H1 (cell line): Measurements from ENCODE around the gene NR3C2. TPM values are rescaled to one million over a fixed set of nuclear protein-coding genes. Genes with fewer than 3 reads are reported as not detected.

Experiments used
- CTCF ChIA-PET: fragments of 300-600 bp; sonication (Branson Sonifier 250); formaldehyde crosslinking; loops from one replicate; lab custom pipeline; 2021; ENCODE audit not compliant: partially characterized antibody; lab: Charles Lee
- POLR2A ChIA-PET: fragments of 300-600 bp; sonication (Branson Sonifier 250); formaldehyde crosslinking; loops from one replicate; lab custom pipeline; 2021; ENCODE audit warnings: inconsistent platforms; ENCODE audit not compliant: partially characterized antibody; lab: Charles Lee
- DNase-seq, 2 experiments: peaks; one replicate each; pipeline versions ENCODE4 v3.0.0 to v3.0.0-alpha.2; 2010 to 2022; ENCODE audit warnings: low spot score in 2 of 2, low read depth in 1 of 2, mixed read lengths in 1 of 2
- FAIRE-seq: peaks from 2 replicates; lab custom pipeline; 2011; peaks lifted over from hg19 to GRCh38; lab: Jason Lieb, UNC
- H2AFZ ChIP-seq: 2 replicates; pipeline ENCODE4 v1.8.1; 2012; ENCODE audit warnings: low read length, inconsistent platforms
- H2AK5ac ChIP-seq: 2 replicates; pipeline ENCODE4 v1.6.1; 2013; ENCODE audit warnings: low read depth, low read length
- H2BK120ac ChIP-seq: replicated peaks from 2 replicates; pipeline ENCODE3; 2013; ENCODE audit warnings: low read depth, low read length, inconsistent platforms
- H2BK12ac ChIP-seq: 2 replicates; pipeline ENCODE4 v1.6.1; 2013; ENCODE audit warnings: low read depth, low read length
- H2BK15ac ChIP-seq: 2 replicates; pipeline ENCODE4 v1.6.1; 2013; ENCODE audit warnings: low read length
- H2BK20ac ChIP-seq: 2 replicates; pipeline ENCODE4 v1.6.1; 2013; ENCODE audit warnings: low read length
- H2BK5ac ChIP-seq: 2 replicates; pipeline ENCODE4 v1.6.1; 2013; ENCODE audit warnings: low read depth, low read length
- H3K14ac ChIP-seq: 2 replicates; pipeline ENCODE4 v1.6.1; 2013; ENCODE audit warnings: inconsistent platforms; ENCODE audit not compliant: insufficient read length
- H3K18ac ChIP-seq: 2 replicates; pipeline ENCODE4 v1.6.1; 2013; ENCODE audit warnings: low read length; ENCODE audit errors: extremely low read depth
- H3K23ac ChIP-seq: 2 replicates; pipeline ENCODE4 v1.6.1; 2013; ENCODE audit warnings: inconsistent platforms; ENCODE audit not compliant: insufficient read length
- H3K23me2 ChIP-seq: 2 replicates; pipeline ENCODE4 v1.6.1; 2013; ENCODE audit warnings: low read depth, low read length
- H3K27ac ChIP-seq: 2 replicates; pipeline ENCODE4 v1.6.1; 2011; ENCODE audit warnings: low read depth, low read length, inconsistent platforms
- H3K27me3 ChIP-seq, 4 experiments: replicated peaks in 1 of 4; 1 replicate in 1 of 4; 2 replicates in 3 of 4; pipeline versions ENCODE4 v1.6.1 to v1.8.1; 2011 to 2013; ENCODE audit warnings: low read length in 3 of 4, mild to moderate bottlenecking in 3 of 4, inconsistent platforms in 2 of 4, mixed read lengths in 2 of 4, moderate library complexity in 1 of 4; ENCODE audit not compliant: control insufficient read depth in 3 of 4, insufficient read depth in 3 of 4; ENCODE audit errors: extremely low read depth in 1 of 4
- H3K36me3 ChIP-seq, 4 experiments: 2 replicates each; pipeline versions ENCODE4 v1.6.1 to v1.8.1; 2011 to 2013; ENCODE audit warnings: mild to moderate bottlenecking in 4 of 4, low read length in 3 of 4, moderate library complexity in 2 of 4, control low read depth in 1 of 4, inconsistent platforms in 1 of 4; ENCODE audit not compliant: insufficient read depth in 4 of 4, control insufficient read depth in 2 of 4
- H3K4ac ChIP-seq: replicated peaks from 2 replicates; pipeline ENCODE3; 2013; ENCODE audit warnings: low read length, low read depth, mixed read lengths, inconsistent platforms; ENCODE audit not compliant: insufficient read length
- H3K4me1 ChIP-seq, 4 experiments: replicated peaks in 1 of 4; 1 replicate in 1 of 4; 2 replicates in 3 of 4; pipeline versions ENCODE4 v1.6.1 to v1.8.1; 2011 to 2013; ENCODE audit warnings: low read length in 3 of 4, inconsistent platforms in 2 of 4, mixed read lengths in 1 of 4; ENCODE audit not compliant: insufficient read depth in 4 of 4, control insufficient read depth in 3 of 4
- H3K4me2 ChIP-seq, 2 experiments: 2 replicates each; pipeline versions ENCODE4 v1.6.1 to v1.8.1; 2011 to 2013; ENCODE audit warnings: low read depth in 2 of 2, low read length in 2 of 2, control low read depth in 1 of 2, inconsistent platforms in 1 of 2, mild to moderate bottlenecking in 1 of 2; ENCODE audit not compliant: insufficient read depth in 1 of 2
- H3K4me3 ChIP-seq, 4 experiments: fragments of 200-600, 300-600 bp in 1 of 4; sonication (generic), shearing (Covaris generic), sonication (Bioruptor Twin) in 1 of 4; 2 replicates each; pipeline versions ENCODE4 v1.5.1 to v1.8.1; 2011 to 2016; ENCODE audit warnings: low read length in 4 of 4, low read depth in 3 of 4, control low read depth in 2 of 4, inconsistent platforms in 2 of 4, mild to moderate bottlenecking in 2 of 4, mixed read lengths in 1 of 4, moderate library complexity in 1 of 4; ENCODE audit not compliant: insufficient read depth in 2 of 4; ENCODE audit errors: extremely low read depth in 1 of 4
- H3K56ac ChIP-seq: replicated peaks from 2 replicates; pipeline ENCODE3; 2013; ENCODE audit warnings: low read depth, mild to moderate bottlenecking, mixed read lengths, low read length, inconsistent platforms; ENCODE audit not compliant: insufficient read length
- H3K79me1 ChIP-seq: 2 replicates; pipeline ENCODE4 v1.6.1; 2013; ENCODE audit warnings: low read depth, low read length, control low read depth
- H3K79me2 ChIP-seq, 2 experiments: 2 replicates each; pipeline versions ENCODE4 v1.6.1 to v1.8.1; 2012 to 2013; ENCODE audit warnings: low read length in 2 of 2, mild to moderate bottlenecking in 2 of 2, inconsistent platforms in 1 of 2; ENCODE audit not compliant: insufficient read depth in 2 of 2, control insufficient read depth in 1 of 2
- H3K9ac ChIP-seq, 4 experiments: replicated peaks in 1 of 4; 1 replicate in 1 of 4; 2 replicates in 3 of 4; pipeline versions ENCODE4 v1.6.1 to v1.8.1; 2011 to 2013; ENCODE audit warnings: low read depth in 3 of 4, low read length in 3 of 4, control low read depth in 2 of 4, mild to moderate bottlenecking in 2 of 4, moderate library complexity in 2 of 4, inconsistent platforms in 1 of 4; ENCODE audit errors: extremely low read depth in 1 of 4
- H3K9me3 ChIP-seq, 2 experiments: 2 replicates each; pipeline versions ENCODE4 v1.6.1 to v1.8.1; 2012 to 2013; ENCODE audit warnings: mild to moderate bottlenecking in 2 of 2, moderate library complexity in 2 of 2, control low read depth in 1 of 2, inconsistent platforms in 1 of 2, low read depth in 1 of 2, low read length in 1 of 2, mixed read lengths in 1 of 2; ENCODE audit not compliant: insufficient read depth in 2 of 2
- H4K20me1 ChIP-seq, 2 experiments: replicated peaks in 1 of 2; 2 replicates each; pipeline versions ENCODE3 to v1.8.1; 2011 to 2013; ENCODE audit warnings: inconsistent platforms in 2 of 2, low read length in 2 of 2, mild to moderate bottlenecking in 1 of 2; ENCODE audit not compliant: insufficient read depth in 2 of 2, control insufficient read depth in 1 of 2
- H4K5ac ChIP-seq: 2 replicates; pipeline ENCODE4 v1.6.1; 2013; ENCODE audit warnings: low read length, low read depth, mixed read lengths, inconsistent platforms; ENCODE audit not compliant: insufficient read length
- H4K8ac ChIP-seq: 2 replicates; pipeline ENCODE4 v1.8.0; 2013; ENCODE audit warnings: mild to moderate bottlenecking, moderate library complexity, low read length, inconsistent platforms; ENCODE audit not compliant: insufficient read depth; ENCODE audit errors: extremely low read depth
- H4K91ac ChIP-seq: replicated peaks from 2 replicates; pipeline ENCODE3; 2013; ENCODE audit warnings: low read length, mixed read lengths, inconsistent platforms; ENCODE audit not compliant: insufficient read length
- ATF3 ChIP-seq: IDR thresholded peaks from 2 replicates; pipeline ENCODE4 v1.6.1; 2011; ENCODE audit warnings: low read depth, mild to moderate bottlenecking, low read length; ENCODE audit not compliant: insufficient read depth
- CBX5 ChIP-seq: fragments of 300-800, 300-1000 bp; sonication (generic); IDR thresholded peaks from 2 replicates; pipeline ENCODE4 v1.7.1; 2016; ENCODE audit warnings: antibody characterized with exemption, low read length, low read depth
- EGR1 ChIP-seq: IDR thresholded peaks from 2 replicates; pipeline ENCODE4 v1.6.1; 2011; ENCODE audit warnings: low read depth, low read length, borderline replicate concordance
- EP300 ChIP-seq, 2 experiments: IDR thresholded peaks; 1 replicate in 1 of 2; 2 replicates in 1 of 2; pipeline ENCODE4 v1.6.1; 2011 to 2012; ENCODE audit warnings: low read depth in 2 of 2, low read length in 2 of 2, mild to moderate bottlenecking in 2 of 2, borderline replicate concordance in 1 of 2, inconsistent platforms in 1 of 2, moderate library complexity in 1 of 2
- GABPA ChIP-seq: IDR thresholded peaks from 2 replicates; pipeline ENCODE4 v1.6.1; 2011; ENCODE audit warnings: mild to moderate bottlenecking, low read length, moderate library complexity, borderline replicate concordance; ENCODE audit not compliant: insufficient read depth
- JUN ChIP-seq: IDR thresholded peaks from 2 replicates; pipeline ENCODE4 v1.6.1; 2011; ENCODE audit warnings: low read depth, mild to moderate bottlenecking, improper control_type of control experiment, low read length
- MAFK ChIP-seq: IDR thresholded peaks from 2 replicates; pipeline ENCODE4 v1.6.1; 2012; ENCODE audit warnings: low read depth, mild to moderate bottlenecking, improper control_type of control experiment, low read length
- MAX ChIP-seq: IDR thresholded peaks from 2 replicates; pipeline ENCODE4 v1.6.1; 2012; ENCODE audit warnings: inconsistent platforms
- NANOG ChIP-seq: IDR thresholded peaks from 2 replicates; pipeline ENCODE4 v1.6.1; 2011; ENCODE audit warnings: low read length, low read depth, mild to moderate bottlenecking, inconsistent platforms; ENCODE audit not compliant: insufficient read depth, poor library complexity, severe bottlenecking
- RBBP5 ChIP-seq: IDR thresholded peaks from 2 replicates; pipeline ENCODE4 v1.7.1; 2012; ENCODE audit warnings: low read depth, mild to moderate bottlenecking, inconsistent platforms, low read length, moderate library complexity, borderline replicate concordance
- RXRA ChIP-seq: IDR thresholded peaks from 2 replicates; pipeline ENCODE4 v1.6.1; 2011; ENCODE audit warnings: low read depth, mild to moderate bottlenecking, low read length, moderate library complexity; ENCODE audit not compliant: insufficient read depth
- SIN3A ChIP-seq, 2 experiments: IDR thresholded peaks in 1 of 2; conservative IDR thresholded peaks in 1 of 2; 2 replicates each; pipeline ENCODE4 v1.6.1; 2011 to 2012; ENCODE audit warnings: low read length in 2 of 2, improper control_type of control experiment in 1 of 2, low read depth in 1 of 2, mild to moderate bottlenecking in 1 of 2
- ZNF274 ChIP-seq: IDR thresholded peaks from 2 replicates; pipeline ENCODE4 v1.7.0; 2012; ENCODE audit warnings: low read length, borderline replicate concordance; ENCODE audit errors: extremely low read depth
- WGBS, 2 experiments: shearing (Covaris generic) in 1 of 2; methylation state at CpG; one replicate each; pipeline versions ENCODE4 v1.1.6 to v1.1.7; 2013 to 2015; ENCODE audit warnings: low lambda C conversion rate in 2 of 2, mixed read lengths in 2 of 2, inconsistent platforms in 1 of 2, low coverage in 1 of 2, missing lambda C conversion rate in 1 of 2; ENCODE audit not compliant: insufficient replicate concordance in 2 of 2, insufficient coverage in 1 of 2, insufficient read length in 1 of 2; ENCODE audit errors: extremely low coverage in 1 of 2, missing lambda C conversion rate in 1 of 2; 5-methylcytosine and 5-hydroxymethylcytosine counted together
- polyA plus RNA-seq, 7 experiments: library from polyadenylated mRNA; depleted of rRNA in 3 of 7; stranded (reverse) in 5 of 7; unstranded in 2 of 7; fragments of >200 nt in 5 of 7; fragments of 200-250 nt in 2 of 7; gene quantifications; 1 replicate in 5 of 7; 2 replicates in 1 of 7; 4 replicates in 1 of 7; pipeline versions ENCODE4 v1.2.1 to v1.2.3, GENCODE V29; 2011 to 2013; ENCODE audit warnings: missing spikeins in 2 of 7, mixed read lengths in 2 of 7
- total RNA-seq: library from RNA; stranded (reverse); fragmentation: NEBNext Ultra II Directional; extraction: Animal tissue kit (Norgen Biotek cat#: 25700); gene quantifications from 2 replicates; pipeline ENCODE4 v1.2.1, GENCODE V29; 2021

NR3C2 gene
- total and polyA plus RNA-seq, 2 of the 8 experiments (the other 6 are each of a cell fraction or from before 2014, with no cell fraction given), result 0.80 to 3.9 TPM

GRCh38 chr4:148240241-148240640 lies 202.0 kb downstream of the NR3C2 start:
- H2BK20ac ChIP-seq, result no peak overlapping the region
- H3K18ac ChIP-seq, result no peak overlapping the region
- H3K23ac ChIP-seq, result no peak overlapping the region
- H3K14ac ChIP-seq, result no peak overlapping the region
- no peaks in the 10 kb centered on the region for H3K23me2 ChIP-seq
- TF ChIP-seq SIN3A (conservative IDR thresholded peaks at IDR 0.05 in 1 of 2, IDR thresholded peaks at IDR 0.05 in 1 of 2; ENCODE audit: low read depth in 1 of 2, low read length in 2 of 2) (no peak), NANOG (no peak), ZNF274 (no peak), EGR1 (no peak), CBX5 (no peak), ATF3 (no peak), RBBP5 (no peak), GABPA (no peak), MAFK (no peak), MAX (no peak), JUN (no peak), RXRA (no peak), EP300 (IDR thresholded peaks at IDR 0.05; ENCODE audit: borderline replicate concordance in 1 of 2, low read depth in 2 of 2, low read length in 2 of 2) (no peak)
- H3K36me3 ChIP-seq, result no peaks in the 10 kb centered on the region
- no peak overlapping the region for H3K9ac ChIP-seq
- FAIRE-seq (no peak), DNase-seq (no peak)
- no peak overlapping the region for H4K8ac ChIP-seq
- H2AK5ac ChIP-seq, result no peak overlapping the region
- POLR2A ChIA-PET, result no interaction called here
- CTCF ChIA-PET, result no interaction called here
- H3K27me3 ChIP-seq, result no peaks in the 10 kb centered on the region
- no peak overlapping the region for H2BK15ac ChIP-seq
- H3K4me2 ChIP-seq, result no peak overlapping the region
- no peak overlapping the region for H3K56ac ChIP-seq
- no peak overlapping the region for H2AFZ ChIP-seq
- no peak overlapping the region for H3K4ac ChIP-seq
- no peaks in the 10 kb centered on the region for H3K79me1 ChIP-seq
- H2BK120ac ChIP-seq, result no peak overlapping the region
- H4K20me1 ChIP-seq, result no peaks in the 10 kb centered on the region
- H4K5ac ChIP-seq, result no peak overlapping the region
- H3K79me2 ChIP-seq, result no peaks in the 10 kb centered on the region
- H3K9me3 ChIP-seq, result no peaks in the 10 kb centered on the region
- no peak overlapping the region for H4K91ac ChIP-seq
- no peak overlapping the region for H2BK5ac ChIP-seq
- no peak overlapping the region for H3K4me3 ChIP-seq
- H3K27ac ChIP-seq, result no peak overlapping the region
- no peak overlapping the region for H2BK12ac ChIP-seq
- 87% methylated on average over 4 of the region's 4 CpGs; no CpG with 5 or more reads in 1 of the 2 experiments for WGBS, 2 experiments
- H3K4me1 ChIP-seq, result no peaks in the 10 kb centered on the region
